Endothelial cell of coronary artery (primary cell): Measurements from ENCODE around the gene SCML2. TPM values are rescaled to one million over a fixed set of nuclear protein-coding genes. Genes with fewer than 3 reads are reported as not detected.

Experiments used
- total RNA-seq: library from RNA; depleted of rRNA; stranded (reverse); fragments of >200 nt; gene quantifications from 2 replicates; pipeline ENCODE4 v1.2.3, GENCODE V29; 2014

The SCML2 gene
- 0.94 and 1.3 TPM in 2 replicates for total RNA-seq

DNA sequence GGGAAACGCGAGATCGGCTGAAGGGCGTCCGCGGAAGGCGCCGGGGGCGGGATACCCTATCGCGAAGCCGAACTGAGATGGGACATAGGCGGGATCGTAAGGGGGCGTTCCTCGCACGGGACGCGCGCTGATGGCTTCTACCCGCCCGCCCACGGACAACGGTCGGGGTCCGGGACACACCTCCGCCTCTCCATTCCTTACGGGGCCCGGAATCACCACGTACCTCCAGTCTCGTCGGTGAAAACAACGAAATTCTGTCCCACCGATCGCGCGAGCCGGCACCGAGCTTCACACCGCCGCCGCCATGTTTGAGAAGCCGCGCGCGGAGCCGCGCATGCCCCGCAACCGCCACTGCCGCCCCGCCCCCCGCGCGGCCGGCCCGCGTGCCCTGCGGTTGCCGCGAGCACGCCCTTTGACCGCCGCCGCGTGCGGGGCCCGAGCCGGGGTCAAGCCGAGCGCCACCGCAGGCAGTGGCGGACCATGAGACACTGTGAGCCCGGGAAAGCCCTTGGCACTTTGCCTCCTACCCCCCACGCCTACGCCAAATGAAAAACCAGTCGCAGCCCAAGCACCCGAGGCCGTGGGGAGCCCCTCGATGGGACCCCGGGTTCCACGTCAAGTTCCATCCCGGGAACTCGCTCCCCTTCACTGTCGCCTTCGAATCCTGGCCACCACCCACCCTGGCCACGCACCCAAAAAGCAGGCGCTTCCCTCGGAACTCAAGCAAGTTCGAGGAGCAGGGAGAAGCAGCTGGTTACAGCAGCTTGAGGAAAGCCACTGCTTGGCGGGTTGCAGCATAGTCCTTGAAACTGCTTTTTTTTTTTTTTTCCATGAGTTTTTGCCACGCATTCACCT is at the start of gene SCML2:
TSS of gene SCML2 (minus strand) at position 320 of the 855 bp plus-strand sequence. CDS start 20,617 bp downstream, outside the sequence.

DNA sequence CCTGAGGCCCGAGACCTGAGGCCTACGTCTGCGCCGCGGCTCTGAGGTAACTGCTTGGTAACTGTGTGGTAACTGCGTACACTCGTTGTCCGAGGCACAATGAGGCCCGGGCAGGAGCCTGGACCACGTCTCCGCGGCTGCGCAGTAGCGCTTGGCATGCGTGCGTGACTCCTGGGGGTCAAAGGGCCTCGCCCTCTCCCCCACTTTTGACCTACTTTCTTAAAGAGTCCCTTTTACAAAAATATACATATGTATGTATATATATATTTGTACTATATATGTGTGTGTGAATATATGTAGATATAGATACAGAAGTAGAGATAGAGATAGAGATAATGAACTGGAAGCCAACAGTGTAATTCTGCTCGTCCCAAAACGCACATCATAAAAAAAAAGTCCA is 133.7 kb downstream of the SCML2 start, which contains the start of gene BEND2:
TSS of gene BEND2 (minus strand) at position 101 of the 400 bp plus-strand sequence. CDS start 136 bp downstream, outside the sequence.

Other genes starting within 250 kb of the SCML2 start
- not detected in 2 replicates for gene BEND2, start 133.8 kb downstream of the SCML2 start, total RNA-seq
- 2.3 and 5.4 TPM in 2 replicates for gene CDKL5, start 70.9 kb upstream of the SCML2 start, total RNA-seq